Ectodermal cell (in vitro differentiated cells): ENCODE results near the gene KCNE3. TPM values are rescaled to one million over a fixed set of nuclear protein-coding genes. Genes with fewer than 3 reads are reported as not detected.

Experiments
- H3K27ac ChIP-seq: 2 replicates; pipeline ENCODE4 v1.7.0; 2013; ENCODE audit warnings: mild to moderate bottlenecking, low read depth, low read length; ENCODE audit not compliant: insufficient read depth, poor library complexity, severe bottlenecking
- H3K27me3 ChIP-seq: 2 replicates; pipeline ENCODE4 v1.7.0; 2013; ENCODE audit warnings: mild to moderate bottlenecking, low read length; ENCODE audit not compliant: insufficient read depth, control insufficient read depth, poor library complexity, severe bottlenecking
- H3K36me3 ChIP-seq: one replicate; pipeline ENCODE4 v1.7.0; 2013; ENCODE audit warnings: low read length; ENCODE audit not compliant: control insufficient read depth, insufficient read depth
- H3K4me1 ChIP-seq: one replicate; pipeline ENCODE4 v1.7.0; 2013; ENCODE audit warnings: low read length; ENCODE audit not compliant: control insufficient read depth, insufficient read depth
- H3K4me3 ChIP-seq: 2 replicates; pipeline ENCODE4 v1.7.0; 2013; ENCODE audit warnings: low read depth, low read length, control low read depth; ENCODE audit not compliant: insufficient read depth
- H3K9me3 ChIP-seq: 2 replicates; pipeline ENCODE4 v1.7.0; 2013; ENCODE audit warnings: mild to moderate bottlenecking, low read length, moderate library complexity; ENCODE audit not compliant: control insufficient read depth
- WGBS, 2 experiments: methylation state at CpG; one replicate each; pipeline ENCODE4 v1.1.7; 2013; ENCODE audit warnings: missing lambda C conversion rate in 2 of 2; 5-methylcytosine and 5-hydroxymethylcytosine counted together
- polyA plus RNA-seq, 4 experiments: library from polyadenylated mRNA; stranded (reverse); fragments of 50-300 nt; gene quantifications; one replicate each; pipeline ENCODE4 v1.2.3, GENCODE V29; 2013

KCNE3 gene
- 2.1 TPM for polyA plus RNA-seq (2013, experiment 1 of 4)
- polyA plus RNA-seq (2013, experiment 2 of 4): 2.8 TPM
- 1.9 TPM for polyA plus RNA-seq (2013, experiment 3 of 4)
- polyA plus RNA-seq (2013, experiment 4 of 4): 2.4 TPM

GRCh38 chr11:74466916-74467885 is at the start of gene KCNE3:
Gene KCNE3, minus strand, starts transcription at chr11:74467549. Its CDS starts 9,986 bp downstream, at chr11:74457563.
- H3K4me1 ChIP-seq: no peaks in the 10 kb centered on the region
- no peak within 1 kb of the TSS for H3K27ac ChIP-seq
- H3K9me3 ChIP-seq: no peaks in the 10 kb centered on the region
- peaks cover 30% of the 10 kb centered on the region for H3K27me3 ChIP-seq
- peak within 1 kb of the TSS; percentile 42 for H3K4me3 ChIP-seq
- H3K36me3 ChIP-seq: no peaks in the 10 kb centered on the region
- 17 to 18% methylated on average over 62 of the region's 62 CpGs for WGBS, 2 experiments

DNA sequence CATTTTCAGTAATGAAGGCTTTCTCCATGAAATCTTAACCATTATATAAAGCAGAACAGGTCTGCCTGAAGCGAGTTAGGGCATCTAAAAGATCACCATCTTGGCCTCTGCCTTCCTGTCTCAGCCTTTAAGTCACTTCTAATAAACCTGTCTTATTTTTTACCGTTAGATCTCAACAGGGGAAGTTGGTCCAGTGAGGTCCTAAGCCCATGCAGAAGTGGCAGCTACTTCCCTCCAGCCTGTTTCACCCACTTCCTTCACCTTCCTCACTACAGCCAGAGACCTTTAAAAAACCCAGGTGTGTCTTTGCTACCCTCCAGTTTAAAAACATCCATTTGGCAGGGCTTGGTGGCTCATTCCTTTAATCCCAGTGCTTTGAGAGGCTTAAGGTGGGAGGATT is 40.2 kb upstream of the KCNE3 start:
- Histone ChIP-seq H3K9me3 (peaks cover 2% of the 10 kb centered on the region), H3K4me3 (no peak overlapping the region), H3K4me1 (no peaks in the 10 kb centered on the region), H3K36me3 (no peaks in the 10 kb centered on the region), H3K27me3 (no peaks in the 10 kb centered on the region), H3K27ac (no peak overlapping the region)
- WGBS, 2 experiments: 87 to 90% methylated on average over 2 of the region's 2 CpGs

GRCh38 chr11:74506823-74507222 is 39.5 kb upstream of the KCNE3 start:
- Histone ChIP-seq H3K4me3 (no peak overlapping the region), H3K27ac (no peak overlapping the region), H3K36me3 (no peaks in the 10 kb centered on the region), H3K4me1 (no peaks in the 10 kb centered on the region), H3K27me3 (no peaks in the 10 kb centered on the region), H3K9me3 (peaks cover 8% of the 10 kb centered on the region)
- WGBS, 2 experiments: 87 to 90% methylated on average over 1 of the region's 1 CpG

- 88 to 89% methylated on average over 4 of the region's 4 CpGs for WGBS, 2 experiments
These were observed 38.6 kb upstream of the KCNE3 start for GRCh38 chr11:74505911-74506310.

DNA sequence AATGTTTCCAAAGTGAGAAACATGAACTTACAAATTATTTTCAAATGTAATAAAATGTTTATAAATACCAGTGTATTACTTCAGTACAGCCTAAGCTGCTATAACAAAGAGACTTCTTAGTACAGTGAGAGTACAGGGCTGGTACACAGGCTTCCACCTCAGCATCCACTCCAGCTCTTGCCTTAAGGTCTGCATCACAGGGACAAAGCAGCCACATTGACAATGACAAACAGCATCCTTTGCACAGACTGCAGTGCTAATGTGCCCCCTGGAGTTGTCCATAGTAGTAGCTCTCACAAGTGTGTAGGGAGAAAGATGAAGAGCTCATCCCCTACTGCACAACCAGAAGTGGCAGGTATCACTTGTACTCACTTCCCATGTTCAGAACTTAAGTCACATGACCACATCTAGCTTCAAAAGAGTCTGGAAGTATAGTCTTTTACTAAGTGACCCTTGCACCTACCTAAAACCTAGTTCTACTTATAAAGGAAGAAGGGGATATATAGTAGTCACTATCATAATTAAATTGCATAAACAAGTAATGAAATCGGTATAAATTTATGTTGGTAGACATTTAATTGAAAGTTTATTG is 36.8 kb upstream of the KCNE3 start:
- H3K4me1 ChIP-seq: no peaks in the 10 kb centered on the region
- 100% methylated on average over 1 of the region's 1 CpG for WGBS, 2 experiments
- H3K4me3 ChIP-seq: no peak overlapping the region
- H3K9me3 ChIP-seq: peaks cover 8% of the 10 kb centered on the region
- no peaks in the 10 kb centered on the region for H3K36me3 ChIP-seq
- no peak overlapping the region for H3K27ac ChIP-seq
- no peaks in the 10 kb centered on the region for H3K27me3 ChIP-seq

More at GRCh38 chr11:74505911-74506310, 38.6 kb upstream of the KCNE3 start:
- no peaks in the 10 kb centered on the region for H3K4me1 ChIP-seq
- H3K9me3 ChIP-seq: peaks cover 8% of the 10 kb centered on the region
- no peaks in the 10 kb centered on the region for H3K27me3 ChIP-seq
- no peak overlapping the region for H3K4me3 ChIP-seq
- no peaks in the 10 kb centered on the region for H3K36me3 ChIP-seq
- H3K27ac ChIP-seq: no peak overlapping the region

- 100% methylated on average over 1 of the region's 1 CpG for WGBS, 2 experiments
- Histone ChIP-seq H3K4me1 (no peaks in the 10 kb centered on the region), H3K27me3 (no peaks in the 10 kb centered on the region), H3K9me3 (no peaks in the 10 kb centered on the region), H3K27ac (no peak overlapping the region), H3K36me3 (no peaks in the 10 kb centered on the region), H3K4me3 (no peak overlapping the region)
These were observed 27.6 kb upstream of the KCNE3 start for GRCh38 chr11:74494916-74495315.

DNA sequence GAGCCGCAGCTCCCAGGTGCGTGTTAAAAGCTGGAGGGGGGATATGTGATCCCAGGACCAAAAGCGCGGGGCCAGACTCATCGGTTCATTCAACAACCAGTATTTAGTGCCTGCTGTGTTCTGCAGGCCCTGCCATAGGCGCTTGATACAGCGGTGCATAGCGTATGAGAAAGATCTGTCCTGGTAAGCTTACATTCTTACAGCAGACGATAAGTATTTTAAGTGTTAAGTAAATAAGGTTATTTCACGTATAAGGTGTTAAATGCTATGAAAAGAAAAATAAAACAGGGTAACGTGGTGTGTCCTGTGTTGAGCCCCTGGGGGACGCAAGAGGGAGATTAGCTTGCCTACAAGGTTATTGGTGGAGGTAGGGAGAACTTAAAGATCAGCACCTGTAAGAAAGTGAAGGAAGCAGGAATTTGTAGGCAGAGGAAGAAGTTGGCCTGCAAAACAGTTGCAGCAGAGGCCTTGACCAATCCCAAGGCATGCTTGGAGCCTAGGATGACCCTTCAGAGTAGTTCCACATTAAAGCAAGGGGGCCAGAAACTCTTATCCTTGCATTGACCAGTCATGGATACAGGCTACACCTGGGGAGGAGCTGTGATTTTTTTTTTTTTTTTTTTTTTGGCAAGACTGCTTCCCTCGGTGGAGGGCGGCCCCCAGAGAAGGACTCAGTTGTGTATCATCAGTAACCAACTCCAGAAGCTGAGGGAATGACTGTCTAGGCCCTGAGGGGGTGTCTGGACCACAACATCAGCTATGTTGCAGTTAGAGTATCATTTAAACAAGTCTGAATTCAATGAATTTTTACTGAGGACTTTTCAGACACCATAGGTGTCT is 26.7 kb upstream of the KCNE3 start:
- Histone ChIP-seq H3K27ac (peak overlapping the region; percentile 96), H3K9me3 (no peaks in the 10 kb centered on the region), H3K4me3 (peak overlapping the region; percentile 89), H3K27me3 (no peaks in the 10 kb centered on the region), H3K4me1 (no peaks in the 10 kb centered on the region), H3K36me3 (no peaks in the 10 kb centered on the region)
- 13 to 15% methylated on average over 14 of the region's 14 CpGs for WGBS, 2 experiments

- H3K9me3 ChIP-seq: no peaks in the 10 kb centered on the region
- no peaks in the 10 kb centered on the region for H3K27me3 ChIP-seq
- H3K27ac ChIP-seq: peak within 1 kb of the TSS; percentile 96
- WGBS, 2 experiments: 0% methylated on average over 94 of the region's 94 CpGs
- peak within 1 kb of the TSS; percentile 89 for H3K4me3 ChIP-seq
- H3K36me3 ChIP-seq: no peaks in the 10 kb centered on the region
- H3K4me1 ChIP-seq: no peaks in the 10 kb centered on the region
These were observed 25.8 kb upstream of the KCNE3 start, which contains the start of gene LIPT2 for GRCh38 chr11:74492974-74493790. Gene LIPT2, minus strand, starts transcription at chr11:74493724. Its CDS starts 21 bp downstream, at chr11:74493703.

- Histone ChIP-seq H3K36me3 (no peaks in the 10 kb centered on the region), H3K27me3 (no peaks in the 10 kb centered on the region), H3K9me3 (no peaks in the 10 kb centered on the region), H3K27ac (no peak overlapping the region), H3K4me3 (no peak overlapping the region), H3K4me1 (no peaks in the 10 kb centered on the region)
- WGBS, 2 experiments: 95 to 96% methylated on average over 11 of the region's 11 CpGs
These were observed 24.7 kb upstream of the KCNE3 start for GRCh38 chr11:74492084-74492483.
